Amniotic stem cell (primary cell): ENCODE measurements around the gene OR1M1.
A peak's percentile ranks its signal among the peaks of the same experiment; 100 is the strongest.

Source experiments
- DNase-seq: peaks from one replicate; lab custom pipeline; 2025; lab: John Stamatoyannopoulos, UW

OR1M1 gene

DNA sequence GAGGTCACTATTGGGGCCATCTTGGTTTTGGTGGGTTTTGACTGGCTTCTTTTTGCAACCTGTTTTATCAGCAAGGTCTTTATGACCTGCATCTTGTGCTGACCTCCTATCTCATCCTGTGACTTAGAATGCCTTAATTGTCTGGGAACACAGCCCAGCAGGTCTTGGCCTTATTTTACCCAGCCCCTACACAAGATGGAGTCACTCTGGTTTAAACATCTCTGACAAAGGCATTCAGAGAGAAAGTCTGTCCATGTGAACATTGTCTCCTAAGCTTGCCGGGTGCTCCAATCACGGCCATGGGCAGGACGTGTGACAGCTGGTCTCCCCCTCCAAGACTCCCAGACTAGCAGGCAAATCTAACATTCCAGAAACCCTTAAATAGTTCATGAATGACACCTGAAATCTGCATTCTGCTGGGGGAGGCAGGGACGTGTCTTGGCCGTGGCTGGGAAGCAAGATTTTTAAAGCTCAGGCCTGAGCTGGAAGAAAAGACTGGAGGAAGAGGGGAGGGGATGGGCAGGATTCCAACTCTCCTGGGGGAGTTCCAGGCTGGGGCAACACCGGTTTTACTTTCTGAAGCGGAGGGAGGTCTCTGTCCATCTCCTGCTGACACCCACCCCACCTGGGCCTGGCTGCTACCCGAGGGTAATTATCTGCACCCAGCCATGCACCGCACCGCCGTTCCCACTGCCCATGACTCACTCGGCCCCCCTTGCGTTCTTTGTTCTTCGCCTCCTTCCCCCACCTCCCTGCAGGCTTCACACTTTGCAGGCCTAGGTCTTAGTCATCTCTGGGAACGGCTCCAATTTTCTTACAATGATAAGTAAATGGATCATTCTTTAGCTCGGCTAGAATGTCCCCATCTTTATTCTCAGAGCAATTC is 11.6 kb upstream of the OR1M1 start:
- peak; percentile 45 for DNase-seq

DNA sequence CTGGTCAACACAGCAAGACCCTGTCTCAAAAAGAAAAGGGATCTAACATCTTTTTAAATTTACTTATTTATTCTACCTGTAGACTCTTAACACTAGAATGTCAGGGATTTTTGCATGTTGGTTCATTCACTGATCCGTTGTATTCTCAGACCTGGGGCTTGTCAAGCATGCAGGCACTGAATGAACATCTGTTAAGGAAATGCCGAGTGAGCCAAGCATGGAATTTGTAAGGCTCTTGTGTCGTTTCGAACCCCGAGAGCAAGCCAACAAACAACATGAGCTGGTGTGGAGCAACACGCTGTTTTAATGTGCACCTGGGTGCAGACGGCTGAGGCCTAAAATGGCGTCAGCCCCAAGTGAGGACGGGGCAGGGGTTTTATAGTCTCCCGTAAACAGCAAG is 10.0 kb upstream of the OR1M1 start:
- DNase-seq, result no peak

DNA sequence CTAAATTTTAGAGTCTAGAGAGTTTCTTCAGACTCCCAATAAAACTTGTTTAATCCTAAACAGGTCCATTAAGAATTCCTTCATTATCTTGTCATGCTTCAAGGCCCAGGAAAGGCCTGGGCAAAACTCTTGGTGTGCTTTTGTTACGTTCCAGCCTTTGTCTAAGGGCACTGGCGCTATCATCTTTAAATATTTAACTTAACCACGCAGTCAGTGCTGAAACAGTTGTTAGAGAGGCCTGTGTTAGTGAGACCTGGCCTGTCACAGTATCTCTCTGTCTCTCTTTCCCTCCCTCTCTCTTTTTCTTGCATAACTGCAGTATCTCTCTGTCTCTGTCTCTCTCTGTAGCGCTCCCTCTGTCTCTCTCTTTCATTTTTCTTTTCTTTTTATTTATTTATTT is 8.2 kb upstream of the OR1M1 start:
- DNase-seq, result no peak

DNA sequence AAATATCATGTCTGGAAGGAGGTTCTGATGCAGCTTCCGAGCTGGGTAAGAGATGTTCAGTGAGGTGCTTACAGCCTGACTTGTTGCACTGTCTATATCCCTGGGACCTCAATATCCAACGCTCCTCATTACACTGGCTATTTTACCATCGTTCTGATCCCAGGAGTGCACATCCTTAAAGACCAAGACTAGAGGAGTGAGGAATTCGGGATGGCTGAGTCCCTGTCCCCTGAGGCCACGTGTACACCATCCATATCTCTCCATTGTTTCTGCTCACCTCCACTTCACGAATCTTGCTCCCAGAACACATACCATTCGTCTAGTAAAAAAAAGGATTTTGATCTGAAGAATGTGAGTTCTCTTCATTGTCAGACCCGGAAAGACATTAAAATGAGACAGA is 20.5 kb downstream of the OR1M1 start, which contains the start of gene OR7G2:
TSS of gene OR7G2 (minus strand) at position 101 of the 400 bp plus-strand sequence. CDS start 4,232 bp downstream, outside the sequence.
- no peak for DNase-seq

DNA sequence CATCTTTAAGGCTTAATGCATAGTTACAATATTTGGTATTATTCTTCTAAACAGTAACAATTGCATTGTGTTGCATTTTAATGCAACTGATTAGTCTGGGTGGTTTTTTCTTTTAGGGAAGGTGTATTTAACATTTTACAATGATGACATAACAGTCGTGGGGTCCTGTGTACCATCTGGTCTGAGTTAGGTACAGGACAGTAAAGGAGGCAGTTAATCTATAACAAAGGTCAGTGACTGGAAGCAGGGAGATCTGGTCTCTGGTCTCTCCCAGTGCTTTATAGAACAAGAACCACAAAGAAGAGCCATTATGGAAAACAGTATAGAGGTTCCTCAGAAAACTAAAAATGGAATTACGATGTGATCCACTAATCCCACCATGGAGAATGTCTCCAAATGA is 23.1 kb downstream of the OR1M1 start:
- no peak for DNase-seq

DNA sequence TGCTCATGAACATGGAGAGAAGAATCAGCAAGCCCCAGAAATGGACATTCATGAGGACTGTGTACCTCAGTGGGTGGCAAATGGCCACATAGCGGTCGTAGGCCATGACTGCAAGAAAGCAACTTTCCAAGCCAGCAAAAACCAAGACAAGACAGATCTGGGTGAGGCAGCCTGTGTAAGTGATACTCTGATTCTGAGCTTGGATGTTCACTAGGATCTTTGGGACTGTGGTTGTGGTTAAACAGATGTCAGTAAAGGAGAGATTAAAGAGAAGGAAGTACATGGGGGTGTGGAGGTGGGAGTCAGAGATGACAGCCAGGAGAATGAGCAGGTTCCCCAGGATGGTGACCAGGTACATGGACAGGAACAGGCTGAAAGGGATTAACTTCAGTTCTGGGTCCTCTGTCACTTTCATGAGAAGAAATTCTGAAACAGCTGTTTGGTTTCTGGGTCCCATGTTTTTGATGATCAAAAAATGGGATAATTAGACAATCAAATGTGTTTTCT is 28.5 kb downstream of the OR1M1 start, which contains the start of gene OR7G1:
TSS of gene OR7G1 (minus strand) at position 457 of the 507 bp plus-strand sequence. CDS start at position 457, 0 bp downstream.
- no peak for DNase-seq

DNA sequence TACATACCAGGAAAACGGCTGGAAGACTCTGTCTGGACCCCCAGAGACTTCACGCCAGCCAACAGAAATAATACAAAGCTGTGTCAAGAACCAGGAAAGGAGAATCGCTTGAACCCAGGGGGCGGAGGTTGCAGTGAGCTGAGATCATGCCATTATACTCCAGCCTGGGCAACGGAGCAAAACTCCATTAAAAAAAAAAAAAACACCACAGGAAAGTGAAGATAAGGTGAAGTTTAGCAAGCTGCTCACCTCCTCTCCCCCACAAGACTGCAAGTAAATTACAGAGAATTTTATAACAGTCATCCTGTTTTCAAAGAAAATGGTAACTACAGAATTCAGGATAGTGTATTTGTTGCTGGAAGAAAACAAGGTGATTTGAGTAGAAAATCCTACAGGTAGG is 29.7 kb downstream of the OR1M1 start:
- no peak for DNase-seq

DNA sequence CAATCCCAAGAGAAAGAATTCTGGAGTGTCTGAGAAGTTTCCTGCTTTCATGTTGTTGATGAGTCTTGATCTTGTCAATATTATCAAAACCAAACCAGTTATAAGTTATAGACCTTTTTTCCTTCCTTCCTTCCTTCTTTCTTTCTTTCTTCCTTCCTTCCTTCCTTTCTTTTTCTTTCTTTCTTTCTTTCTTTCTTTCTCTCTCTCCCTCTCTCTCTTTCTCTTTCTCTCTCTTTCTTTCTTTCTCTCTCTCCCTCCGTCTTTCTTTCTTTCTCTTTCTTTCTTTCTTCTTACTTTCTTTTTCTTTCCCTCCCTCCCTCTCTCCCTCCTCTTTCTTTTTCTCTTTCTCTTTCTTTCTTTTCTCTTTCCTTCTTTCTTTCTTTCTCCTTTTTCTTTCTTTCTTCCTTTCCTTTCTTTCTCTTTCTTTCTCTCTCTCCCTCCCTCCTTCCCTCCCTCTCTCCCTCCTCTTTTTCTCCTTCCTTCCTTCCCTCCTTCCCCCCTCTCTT is 40.1 kb downstream of the OR1M1 start, which contains the start of gene OR7G3:
TSS of gene OR7G3 (minus strand) at position 51 of the 506 bp plus-strand sequence. CDS start at position 51, 0 bp downstream.
- no peak for DNase-seq

DNA sequence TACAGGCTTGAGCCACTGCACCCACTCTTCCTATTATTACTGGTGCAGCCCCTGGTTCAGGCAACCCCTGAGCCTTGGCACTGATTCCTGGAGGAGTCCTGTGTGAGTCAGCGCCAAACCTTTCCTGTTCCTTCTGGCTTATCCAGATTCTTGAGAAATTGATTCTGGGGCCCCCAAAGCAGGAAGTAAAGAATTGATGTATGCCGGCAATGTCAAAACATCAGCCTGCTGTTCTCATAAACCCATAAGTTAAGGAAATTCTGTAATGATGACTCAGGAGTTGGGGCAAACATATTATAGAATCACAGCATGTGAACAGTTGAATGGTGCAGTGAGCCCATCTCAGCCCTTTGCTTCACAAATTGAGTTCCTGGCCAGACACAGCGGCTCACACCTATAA is 41.3 kb downstream of the OR1M1 start:
- no peak for DNase-seq

DNA sequence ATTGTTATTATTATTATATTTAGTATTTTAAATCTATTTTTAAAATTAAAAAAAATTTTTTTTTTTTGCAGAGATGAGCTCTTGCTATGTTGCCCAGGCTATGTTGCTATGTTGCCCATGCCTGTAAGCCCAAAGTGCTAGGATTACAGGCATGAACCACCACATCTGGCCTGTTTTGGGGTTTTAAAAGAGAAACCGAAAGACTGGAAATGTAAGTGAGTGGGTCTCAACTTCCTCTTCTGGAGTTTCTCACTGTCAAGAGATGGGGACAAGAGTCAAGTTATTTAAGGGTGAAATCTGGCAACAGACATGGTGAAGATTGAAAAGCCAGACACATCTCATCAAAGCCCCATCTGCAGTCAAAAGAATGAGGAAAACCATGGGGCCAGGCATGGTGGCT is 44.1 kb downstream of the OR1M1 start:
- no peak for DNase-seq

DNA sequence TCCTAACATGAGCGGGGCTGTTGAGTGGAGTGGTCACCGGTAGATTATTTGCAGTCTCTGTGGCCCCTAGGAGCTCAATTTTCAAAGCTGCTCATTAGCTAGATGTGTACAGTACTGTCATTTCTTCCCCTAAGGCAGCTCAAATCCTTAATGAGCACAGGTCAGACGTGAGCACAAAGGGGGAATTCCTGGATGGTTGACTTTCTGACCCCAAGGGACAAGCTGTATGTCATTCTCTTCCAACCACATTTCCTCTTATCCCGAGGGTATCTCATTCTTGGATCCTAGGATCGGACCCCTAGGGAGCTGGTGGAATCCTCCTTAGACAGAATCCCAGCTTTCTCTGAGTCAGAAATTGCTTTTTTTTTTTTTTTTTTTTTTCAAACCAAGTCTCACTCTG is 45.6 kb downstream of the OR1M1 start:
- DNase-seq, result no peak

DNA sequence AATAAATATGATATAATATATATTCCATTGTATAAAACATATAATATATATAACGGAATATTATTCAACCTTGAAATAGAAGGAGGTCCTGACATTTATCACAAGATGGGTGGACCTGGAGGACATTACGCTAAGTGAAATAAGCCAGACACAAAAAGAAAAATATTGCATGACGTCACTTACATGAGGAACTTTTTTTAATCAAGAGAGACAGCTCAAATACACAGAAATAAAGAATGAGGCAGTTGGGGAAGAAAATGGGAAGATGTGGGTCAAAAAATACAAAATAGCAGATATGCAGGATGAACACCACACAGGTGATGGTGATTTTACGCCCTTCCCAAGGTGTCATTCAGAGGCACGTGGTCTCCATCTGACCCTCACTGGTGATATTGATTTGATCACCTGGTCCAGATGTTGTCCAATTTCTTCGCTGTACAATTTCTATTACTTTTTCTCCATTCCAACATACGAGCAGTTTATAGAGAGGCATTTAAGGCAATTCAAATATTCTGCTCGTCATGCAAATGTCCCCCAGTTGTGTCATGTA is 52.8 kb downstream of the OR1M1 start:
- DNase-seq, result no peak

DNA sequence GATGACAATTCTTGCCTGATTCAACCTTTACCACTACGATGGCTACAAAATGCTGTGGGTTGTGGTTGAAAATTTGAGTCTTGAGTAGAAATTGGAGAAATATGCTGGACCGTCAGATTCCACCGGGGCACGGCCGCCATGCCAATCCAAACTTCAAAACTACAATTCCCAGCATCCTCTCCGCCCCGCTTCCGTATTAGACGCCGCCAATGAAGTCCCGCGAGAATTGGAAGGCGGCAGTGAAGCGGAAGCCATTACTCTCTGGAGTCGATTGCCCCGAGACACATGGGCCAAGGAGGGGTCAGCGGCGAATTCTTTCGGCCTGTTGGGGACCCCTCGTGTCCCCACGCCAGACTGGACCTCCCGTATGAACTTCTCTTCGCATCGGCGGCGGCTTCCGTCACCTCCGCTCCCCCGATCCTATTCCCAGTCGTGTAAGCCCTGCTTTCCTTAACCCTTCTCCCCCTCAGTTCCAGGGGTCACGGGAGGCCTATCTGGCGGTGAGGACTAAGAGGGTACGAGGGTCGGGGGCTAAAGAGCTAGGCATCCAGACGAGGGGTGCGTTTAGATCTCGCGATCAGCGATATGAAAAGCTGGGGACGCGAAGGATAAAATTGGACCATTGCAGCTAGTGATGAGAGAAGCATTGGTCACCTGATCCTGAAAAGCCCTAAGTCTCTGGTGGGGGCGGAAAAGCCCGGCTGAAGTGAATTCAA is 53.5 kb downstream of the OR1M1 start, which contains the start of gene ZNF317:
TSS of gene ZNF317 (plus strand) at position 239 of the 716 bp plus-strand sequence. CDS start 15,620 bp downstream, outside the sequence.
- peak; percentile 83 for DNase-seq

DNA sequence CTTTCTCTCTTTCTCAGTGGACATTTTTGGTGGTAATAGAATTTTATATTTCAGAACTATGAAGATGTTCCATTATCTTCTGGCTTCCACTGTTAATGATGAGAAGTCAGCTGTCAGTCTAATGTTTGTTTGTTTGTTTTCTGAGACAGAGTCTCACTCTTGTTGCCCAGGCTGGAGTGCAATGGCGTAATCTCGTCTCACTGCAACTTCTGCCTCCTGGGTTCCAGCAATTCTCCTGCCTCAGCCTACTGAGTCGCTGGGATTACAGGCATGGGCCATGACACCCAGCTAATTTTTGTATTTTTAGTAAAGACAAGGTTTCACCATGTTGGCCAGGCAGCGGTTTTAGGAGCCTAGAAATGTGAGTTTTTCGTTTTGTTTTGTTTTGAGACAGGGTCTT is 58.1 kb downstream of the OR1M1 start:
- DNase-seq, result no peak
